ENCODE results near the gene PAQR4.
A peak's percentile ranks its signal among the peaks of the same experiment; 100 is the strongest.

The PAQR4 gene

DNA sequence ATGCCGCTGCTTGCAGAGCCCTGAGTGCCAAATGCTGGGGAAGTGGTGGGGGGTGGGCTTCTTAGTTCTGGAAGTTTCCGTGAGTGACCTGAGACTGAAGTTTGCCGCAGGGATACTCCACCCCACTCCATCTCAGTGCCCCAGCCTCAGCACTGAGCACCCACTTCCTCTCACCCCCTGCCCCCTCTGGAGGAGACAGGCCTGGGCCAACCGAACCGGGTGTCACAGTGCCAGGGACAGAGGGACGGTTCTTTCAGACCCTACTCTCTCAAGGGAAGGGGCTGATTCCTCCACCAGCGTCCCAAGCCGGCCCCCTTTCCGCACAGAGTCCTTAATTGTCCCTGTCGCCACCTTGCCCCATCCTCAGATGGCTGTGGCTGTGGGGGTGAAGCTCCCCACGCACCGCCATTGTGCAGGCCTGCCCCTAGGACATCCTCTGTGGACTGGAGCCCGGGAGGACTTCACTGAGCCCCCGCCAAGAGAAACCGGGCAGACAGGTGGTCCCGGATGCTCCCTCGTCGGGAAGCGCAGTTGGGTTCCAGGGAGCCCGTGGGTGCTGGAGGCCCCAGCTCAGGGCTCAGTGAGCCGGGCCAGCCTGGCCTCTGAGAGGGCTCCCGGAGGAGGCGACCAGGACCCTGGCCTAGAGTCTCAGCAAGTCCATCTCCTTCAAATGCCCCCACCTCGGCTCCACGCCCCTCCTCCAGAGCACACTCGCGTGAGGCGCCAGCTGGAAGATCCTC, 6.6 kb upstream of the PAQR4 start:
- no peaks in the 10 kb centered on the region for H3K9me3 ChIP-seq (ENCODE audit: low read length)
- H3K27me3 ChIP-seq (ENCODE audit: insufficient read depth, low read length), result no peaks in the 10 kb centered on the region
- H3K36me3 ChIP-seq (ENCODE audit: insufficient read depth, low read length), result no peaks in the 10 kb centered on the region
- peak overlapping the region; percentile 65; the same call in 1 of the 2 replicates for H3K4me2 ChIP-seq (ENCODE audit: low read length)
- peak overlapping the region; percentile 56 for H3K4me3 ChIP-seq (ENCODE audit: low read depth, low read length, poor library complexity, severe bottlenecking)
- no peaks in the 10 kb centered on the region for H3K9me2 ChIP-seq (ENCODE audit: low read depth, low read length)
- H4K20me1 ChIP-seq (ENCODE audit: insufficient read depth, low read length), result no peaks in the 10 kb centered on the region
- no peaks in the 10 kb centered on the region for H3K79me2 ChIP-seq (ENCODE audit: insufficient read depth, low read length)
- H2AFZ ChIP-seq (ENCODE audit: low read length), result no peak overlapping the region
- H3K27ac ChIP-seq (ENCODE audit: low read depth, low read length, poor library complexity, severe bottlenecking), result no peak overlapping the region
- H3F3A ChIP-seq (ENCODE audit: insufficient read depth, low read length), result no peaks in the 10 kb centered on the region
- H3K4me1 ChIP-seq (ENCODE audit: insufficient read depth, low read length, severe bottlenecking), result peaks cover 34% of the 10 kb centered on the region
- H3K9ac ChIP-seq (ENCODE audit: low read length), result no peak overlapping the region
- TF ChIP-seq, protein P1, sequence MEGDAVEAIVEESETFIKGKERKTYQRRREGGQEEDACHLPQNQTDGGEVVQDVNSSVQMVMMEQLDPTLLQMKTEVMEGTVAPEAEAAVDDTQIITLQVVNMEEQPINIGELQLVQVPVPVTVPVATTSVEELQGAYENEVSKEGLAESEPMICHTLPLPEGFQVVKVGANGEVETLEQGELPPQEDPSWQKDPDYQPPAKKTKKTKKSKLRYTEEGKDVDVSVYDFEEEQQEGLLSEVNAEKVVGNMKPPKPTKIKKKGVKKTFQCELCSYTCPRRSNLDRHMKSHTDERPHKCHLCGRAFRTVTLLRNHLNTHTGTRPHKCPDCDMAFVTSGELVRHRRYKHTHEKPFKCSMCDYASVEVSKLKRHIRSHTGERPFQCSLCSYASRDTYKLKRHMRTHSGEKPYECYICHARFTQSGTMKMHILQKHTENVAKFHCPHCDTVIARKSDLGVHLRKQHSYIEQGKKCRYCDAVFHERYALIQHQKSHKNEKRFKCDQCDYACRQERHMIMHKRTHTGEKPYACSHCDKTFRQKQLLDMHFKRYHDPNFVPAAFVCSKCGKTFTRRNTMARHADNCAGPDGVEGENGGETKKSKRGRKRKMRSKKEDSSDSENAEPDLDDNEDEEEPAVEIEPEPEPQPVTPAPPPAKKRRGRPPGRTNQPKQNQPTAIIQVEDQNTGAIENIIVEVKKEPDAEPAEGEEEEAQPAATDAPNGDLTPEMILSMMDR (IDR thresholded peaks at IDR 0.05; ENCODE audit: low read length), result no peak
- no peak for TF ChIP-seq EZH2 (IDR thresholded peaks at IDR 0.05; ENCODE audit: borderline replicate concordance, low read length)

DNA sequence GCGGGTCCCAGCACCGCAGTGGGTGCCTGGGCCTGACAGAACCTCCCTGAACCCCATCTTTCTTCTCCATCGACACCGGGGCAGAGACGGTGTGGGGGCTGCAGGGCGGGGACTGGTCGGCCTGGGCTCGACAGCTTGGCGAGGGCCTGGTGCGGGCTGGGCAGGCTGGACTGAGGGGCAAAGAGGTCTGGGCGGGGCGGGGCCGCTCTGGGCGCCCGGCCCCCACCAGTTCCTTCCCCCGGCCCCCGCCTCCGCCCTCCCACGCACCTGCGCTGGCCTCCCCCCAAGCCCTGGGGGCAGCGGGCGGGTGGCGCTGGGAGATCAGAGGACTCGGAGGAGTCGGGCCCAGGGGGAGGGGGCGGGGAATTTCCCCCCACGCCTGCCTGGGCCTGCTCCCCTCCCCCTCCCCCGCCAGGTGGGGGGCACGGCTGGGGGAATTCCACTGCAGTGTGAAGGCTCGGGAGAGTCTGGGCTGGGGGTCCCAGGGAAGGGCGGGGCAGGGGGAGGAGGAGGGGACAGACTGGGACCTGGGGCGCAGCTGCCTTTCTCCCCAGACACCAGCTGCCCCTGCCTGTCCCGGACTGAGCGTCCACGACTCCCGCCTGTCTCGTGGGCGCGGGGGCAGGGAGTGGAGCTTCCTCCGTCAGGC, 6.0 kb upstream of the PAQR4 start:
- Histone ChIP-seq H3F3A (ENCODE audit: insufficient read depth, low read length) (no peaks in the 10 kb centered on the region), H3K27ac (ENCODE audit: low read depth, low read length, poor library complexity, severe bottlenecking) (no peak overlapping the region), H3K9me2 (ENCODE audit: low read depth, low read length) (no peaks in the 10 kb centered on the region), H3K27me3 (ENCODE audit: insufficient read depth, low read length) (no peaks in the 10 kb centered on the region), H3K9me3 (ENCODE audit: low read length) (no peaks in the 10 kb centered on the region), H3K9ac (ENCODE audit: low read length) (peak overlapping the region; percentile 39; the same call in 1 of the 2 replicates), H2AFZ (ENCODE audit: low read length) (no peak overlapping the region), H3K4me2 (ENCODE audit: low read length) (peak overlapping the region; percentile 65), H3K4me1 (ENCODE audit: insufficient read depth, low read length, severe bottlenecking) (peaks cover 40% of the 10 kb centered on the region), H3K36me3 (ENCODE audit: insufficient read depth, low read length) (no peaks in the 10 kb centered on the region), H3K4me3 (ENCODE audit: low read depth, low read length, poor library complexity, severe bottlenecking) (peak overlapping the region; percentile 56), H4K20me1 (ENCODE audit: insufficient read depth, low read length) (no peaks in the 10 kb centered on the region), H3K79me2 (ENCODE audit: insufficient read depth, low read length) (no peaks in the 10 kb centered on the region)
- TF ChIP-seq, protein P1 (IDR thresholded peaks at IDR 0.05; ENCODE audit: low read length), result no peak
- no peak for TF ChIP-seq EZH2 (IDR thresholded peaks at IDR 0.05; ENCODE audit: borderline replicate concordance, low read length)

DNA sequence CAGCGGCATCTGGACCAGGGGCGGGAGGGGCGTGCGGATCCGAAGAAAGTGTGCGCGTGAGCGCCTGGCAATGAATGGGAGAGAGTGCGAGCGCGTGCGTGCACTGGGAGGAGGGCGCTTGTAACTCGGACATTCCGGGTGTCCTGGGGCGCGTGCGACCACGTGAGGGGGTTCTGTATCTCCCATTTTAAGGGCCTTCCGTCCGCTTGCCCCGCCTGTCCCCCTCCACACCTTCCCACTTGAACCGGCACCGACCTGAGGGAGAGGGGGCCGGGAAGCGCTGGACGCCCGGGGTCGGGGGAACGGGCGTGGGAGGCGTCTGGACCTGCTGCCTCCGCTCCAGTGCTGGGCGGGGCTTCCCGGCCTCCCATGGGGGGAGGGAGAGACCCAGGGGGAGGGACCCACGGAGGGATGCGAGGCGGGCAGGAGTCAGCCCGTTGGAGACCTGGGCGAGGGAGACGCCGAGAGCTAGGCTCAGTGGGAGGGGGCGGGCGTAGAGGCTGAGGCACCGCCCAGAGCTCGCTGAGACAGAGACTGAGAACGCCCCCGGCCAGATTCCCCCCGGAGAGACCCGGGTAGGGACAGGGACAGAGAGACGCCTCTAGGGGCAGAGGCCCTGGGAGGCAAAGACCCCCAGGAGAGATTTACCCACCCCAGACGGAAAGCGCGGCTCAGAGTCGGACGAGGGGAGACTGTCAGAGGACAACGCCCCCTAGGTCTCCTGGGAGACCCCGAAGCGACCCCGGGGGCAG, 5.2 kb upstream of the PAQR4 start, which contains the start of gene KREMEN2:
TSS of gene KREMEN2 (plus strand) at position 553 of the 752 bp plus-strand sequence. CDS start 246 bp downstream, outside the sequence.
- Histone ChIP-seq H3K9ac (ENCODE audit: low read length) (peak within 1 kb of the TSS; percentile 39; the same call in 1 of the 2 replicates), H3K9me2 (ENCODE audit: low read depth, low read length) (no peaks in the 10 kb centered on the region), H3K9me3 (ENCODE audit: low read length) (no peaks in the 10 kb centered on the region), H2AFZ (ENCODE audit: low read length) (no peak within 1 kb of the TSS), H3F3A (ENCODE audit: insufficient read depth, low read length) (no peaks in the 10 kb centered on the region), H3K4me1 (ENCODE audit: insufficient read depth, low read length, severe bottlenecking) (peaks cover 47% of the 10 kb centered on the region), H3K27ac (ENCODE audit: low read depth, low read length, poor library complexity, severe bottlenecking) (peak within 1 kb of the TSS; percentile 35), H3K27me3 (ENCODE audit: insufficient read depth, low read length) (no peaks in the 10 kb centered on the region), H4K20me1 (ENCODE audit: insufficient read depth, low read length) (no peaks in the 10 kb centered on the region), H3K4me2 (ENCODE audit: low read length) (peak within 1 kb of the TSS; percentile 65), H3K79me2 (ENCODE audit: insufficient read depth, low read length) (no peaks in the 10 kb centered on the region), H3K36me3 (ENCODE audit: insufficient read depth, low read length) (no peaks in the 10 kb centered on the region), H3K4me3 (ENCODE audit: low read depth, low read length, poor library complexity, severe bottlenecking) (peak within 1 kb of the TSS; percentile 56)
- TF ChIP-seq EZH2 (IDR thresholded peaks at IDR 0.05; ENCODE audit: borderline replicate concordance, low read length), result no peak
- TF ChIP-seq, protein P1 (IDR thresholded peaks at IDR 0.05; ENCODE audit: low read length), result peak; percentile 17; the same call in 1 of the 2 replicates

Measured in OCI-LY1 (cell line).